Camera-type eye (tissue), 1 donor: ENCODE measurements around the gene VAT1L. TPM values are rescaled to one million over a fixed set of nuclear protein-coding genes. Genes with fewer than 3 reads are reported as not detected.

Experiments
- total RNA-seq: library from RNA; depleted of rRNA; stranded (reverse); fragments of >200 nt; gene quantifications from one replicate; pipeline ENCODE4 v1.2.3, GENCODE V29; 2014

Gene VAT1L
- total RNA-seq: 29.2 TPM

GRCh38 chr16:77788181-77789084, at the start of gene VAT1L:
Gene VAT1L (plus strand): TSS chr16:77788564. CDS start chr16:77788683, 119 bp downstream.

GRCh38 chr16:78022347-78023060, 234.1 kb downstream of the VAT1L start, which contains the start of gene CLEC3A:
Gene CLEC3A (plus strand): TSS chr16:78022548. CDS start chr16:78022627, 79 bp downstream.

Other genes starting within 250 kb of the VAT1L start
- gene NUDT7, start 66.0 kb upstream of the VAT1L start, total RNA-seq: 8.3 TPM
- gene CLEC3A, start 234.0 kb downstream of the VAT1L start, total RNA-seq: not detected